ENCODE measurements around the gene SNHG17.

- no peak for TF ChIP-seq POLR2A (IDR thresholded peaks at IDR 0.05)
- TF ChIP-seq CTCF (IDR thresholded peaks at IDR 0.05 in 4 of 5, conservative IDR thresholded peaks at IDR 0.05 in 1 of 5) = no peak
These were observed 31.1 kb downstream of the SNHG17 start for GRCh38 chr20:38404016-38404415.

Data from gastrocnemius medialis (tissue), 4 donors.